LoVo (cell line): ENCODE measurements around the gene ZDHHC7.

ENCODE experiments used
- DNase-seq: peaks from one replicate; pipeline ENCODE4 v3.0.0-alpha.2; 2016; ENCODE audit warnings: low spot score

The ZDHHC7 gene

DNA sequence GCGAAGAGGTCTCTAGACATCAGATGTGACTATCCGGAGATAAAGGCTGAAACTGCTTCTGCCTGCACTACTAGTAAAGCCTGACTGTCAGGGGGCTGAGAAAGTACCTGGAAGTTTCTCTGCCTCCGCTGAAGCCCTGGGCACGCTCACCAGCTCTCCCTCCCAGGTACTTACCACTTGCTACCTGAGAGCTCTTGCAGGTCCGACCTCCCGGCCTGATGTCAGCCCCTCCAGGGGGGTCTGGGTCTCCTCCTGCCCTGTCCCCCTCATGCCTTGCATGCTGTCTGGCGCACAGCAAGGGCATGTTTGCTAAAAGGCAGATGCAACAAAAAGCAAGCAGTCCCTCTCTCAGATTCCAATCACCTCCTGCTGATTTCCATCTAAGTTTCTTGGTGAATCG lies 17.4 kb downstream of the ZDHHC7 start:
- DNase-seq: no peak

DNA sequence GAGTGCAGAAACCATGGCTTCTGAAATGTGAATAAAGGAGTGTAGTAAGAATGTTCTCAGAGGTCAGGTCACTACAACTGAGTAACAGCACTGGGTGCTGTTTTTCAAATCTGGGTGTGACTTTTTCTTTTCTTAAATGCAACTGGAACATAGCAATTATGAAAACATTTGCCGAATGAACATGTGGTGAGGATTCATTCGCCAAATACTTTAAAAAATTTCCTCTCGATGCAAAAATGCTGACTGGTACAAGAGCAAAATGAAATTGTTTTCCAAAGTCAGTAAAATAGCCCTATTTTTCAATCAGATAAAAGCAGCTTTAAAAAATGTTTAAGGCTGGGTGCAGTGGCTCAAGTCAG lies 18.6 kb downstream of the ZDHHC7 start:
- no peak for DNase-seq

DNA sequence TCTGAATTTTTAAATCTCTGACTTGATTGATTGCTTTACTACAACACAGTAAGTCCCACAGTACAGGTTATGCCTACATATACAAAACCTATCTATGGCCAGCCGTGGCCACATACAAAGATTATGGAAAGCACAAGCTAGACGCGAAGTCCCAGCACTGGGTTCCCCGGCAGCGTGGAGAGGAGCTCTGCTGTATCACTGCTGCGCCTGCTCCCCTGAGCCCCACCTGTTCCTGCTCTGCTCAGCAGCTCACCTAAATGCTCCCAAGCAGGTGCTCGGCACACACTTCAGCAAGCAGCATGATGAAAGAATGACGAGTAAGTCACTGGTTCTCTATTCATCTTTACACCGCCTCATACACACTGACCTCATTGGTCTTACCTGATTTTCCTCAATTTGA lies 20.6 kb downstream of the ZDHHC7 start:
- no peak for DNase-seq

DNA sequence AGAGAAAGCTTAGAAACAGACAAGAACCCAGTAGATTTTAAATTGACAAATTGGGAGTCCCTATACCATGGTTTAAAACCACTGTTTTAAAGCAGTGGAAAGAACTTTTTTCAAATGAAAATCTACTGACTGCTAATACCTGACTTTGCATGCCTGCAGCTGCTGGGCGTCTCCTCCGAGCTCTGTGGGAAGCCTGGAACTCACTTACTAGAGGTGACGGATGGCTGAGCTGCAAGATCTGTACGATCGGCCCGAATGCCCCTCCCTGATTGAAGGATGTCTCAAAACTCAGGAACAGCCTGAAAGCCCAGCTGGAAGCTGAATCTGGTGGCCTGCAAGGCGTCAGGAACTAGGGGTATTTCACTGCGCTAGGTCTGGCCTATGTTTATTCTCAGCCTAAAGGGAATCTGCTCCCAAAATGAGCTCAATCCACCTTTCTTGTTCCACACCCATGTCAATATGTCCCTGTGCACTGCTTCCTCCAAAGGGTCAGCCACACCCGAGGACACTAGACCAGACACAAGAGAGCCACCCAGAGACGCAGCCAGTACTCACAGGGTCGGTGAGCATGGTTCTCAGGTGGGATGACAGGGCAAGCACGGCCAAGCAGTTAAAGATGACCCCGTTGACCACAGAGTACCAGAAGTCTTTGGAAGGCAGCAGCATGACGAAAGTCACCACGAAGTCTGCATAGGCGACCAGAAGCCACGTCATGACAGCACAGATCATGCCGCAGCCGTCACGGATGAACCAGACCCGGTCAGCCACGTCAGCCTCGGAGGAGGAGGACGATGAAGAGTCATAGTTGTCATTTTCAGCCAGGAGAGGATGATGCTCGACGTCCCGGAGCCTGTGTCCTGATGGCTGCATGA lies 21.4 kb downstream of the ZDHHC7 start:
- DNase-seq: no peak

DNA sequence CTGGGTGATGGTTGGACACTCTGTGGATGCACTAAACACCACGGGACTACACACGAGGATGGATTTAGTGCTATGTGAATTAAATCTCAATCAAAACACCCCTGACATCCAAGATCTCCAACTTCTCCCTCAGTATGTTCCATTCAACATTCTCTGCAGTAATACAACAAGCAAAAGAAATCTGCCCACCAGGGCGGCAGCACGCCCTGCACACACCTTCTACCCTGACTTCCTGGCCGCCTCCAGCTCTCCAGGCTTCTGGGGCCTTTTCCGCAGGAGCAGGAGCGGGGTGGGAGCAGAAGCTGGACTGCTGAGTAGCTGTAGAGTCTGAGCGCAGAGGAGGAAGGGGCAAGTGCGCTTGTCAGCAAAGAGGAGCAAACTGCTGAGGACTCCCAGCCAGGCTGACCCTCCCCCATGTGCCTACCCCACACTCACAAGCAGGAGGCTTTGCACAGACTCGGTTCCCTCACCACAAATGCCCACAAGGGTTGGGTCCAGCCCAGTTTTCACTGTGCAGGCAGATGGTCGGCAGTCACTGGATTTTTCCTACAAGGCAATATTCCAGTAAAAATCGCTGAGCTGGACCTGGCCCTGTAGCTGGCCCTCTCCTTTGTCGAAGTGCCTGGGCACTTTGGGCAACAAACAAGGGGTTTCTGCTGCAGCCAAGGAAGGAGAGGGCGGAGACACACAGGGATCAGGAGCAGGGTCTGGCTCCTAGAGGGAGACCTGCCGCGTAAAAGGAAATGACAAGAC lies 22.8 kb downstream of the ZDHHC7 start:
- DNase-seq: no peak

DNA sequence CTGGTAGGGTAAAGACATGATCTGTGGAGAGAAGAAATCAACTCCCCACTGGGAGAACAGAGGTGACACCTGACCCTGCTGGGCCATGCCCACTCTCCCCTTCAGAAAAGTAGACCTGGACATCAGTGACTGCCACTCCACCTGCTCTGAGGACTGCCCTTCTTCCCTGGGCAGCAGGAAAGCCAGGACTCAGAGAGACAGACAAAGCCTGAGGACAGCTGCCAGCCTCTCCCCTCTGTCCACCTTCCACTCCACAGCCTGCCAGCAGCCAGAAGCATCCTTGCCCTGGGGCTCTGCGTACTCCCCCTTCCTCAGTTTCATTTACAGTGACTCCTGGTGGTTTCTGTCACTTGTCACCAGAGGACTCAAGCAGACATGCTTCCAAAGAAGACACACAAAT lies 24.5 kb downstream of the ZDHHC7 start:
- no peak for DNase-seq

DNA sequence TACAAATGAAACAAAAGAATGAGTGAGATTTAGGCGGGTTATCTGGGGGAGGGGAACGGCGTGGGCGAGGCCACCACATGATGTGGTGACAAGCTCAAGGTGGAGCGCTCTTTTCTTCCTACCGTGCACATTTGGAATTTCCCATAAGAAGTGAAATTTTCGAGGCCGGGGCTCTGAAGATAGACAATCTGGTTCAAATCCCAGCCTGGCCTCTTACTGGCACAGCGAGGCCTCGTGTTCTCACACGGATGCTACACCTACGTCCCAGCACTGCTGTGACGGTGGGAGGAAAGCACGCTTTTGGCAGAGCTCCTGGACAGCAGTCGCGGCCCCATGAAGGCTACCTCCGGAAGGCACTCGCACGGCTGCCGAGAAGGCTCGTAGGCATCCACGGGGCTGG lies 25.2 kb downstream of the ZDHHC7 start:
- DNase-seq: no peak

DNA sequence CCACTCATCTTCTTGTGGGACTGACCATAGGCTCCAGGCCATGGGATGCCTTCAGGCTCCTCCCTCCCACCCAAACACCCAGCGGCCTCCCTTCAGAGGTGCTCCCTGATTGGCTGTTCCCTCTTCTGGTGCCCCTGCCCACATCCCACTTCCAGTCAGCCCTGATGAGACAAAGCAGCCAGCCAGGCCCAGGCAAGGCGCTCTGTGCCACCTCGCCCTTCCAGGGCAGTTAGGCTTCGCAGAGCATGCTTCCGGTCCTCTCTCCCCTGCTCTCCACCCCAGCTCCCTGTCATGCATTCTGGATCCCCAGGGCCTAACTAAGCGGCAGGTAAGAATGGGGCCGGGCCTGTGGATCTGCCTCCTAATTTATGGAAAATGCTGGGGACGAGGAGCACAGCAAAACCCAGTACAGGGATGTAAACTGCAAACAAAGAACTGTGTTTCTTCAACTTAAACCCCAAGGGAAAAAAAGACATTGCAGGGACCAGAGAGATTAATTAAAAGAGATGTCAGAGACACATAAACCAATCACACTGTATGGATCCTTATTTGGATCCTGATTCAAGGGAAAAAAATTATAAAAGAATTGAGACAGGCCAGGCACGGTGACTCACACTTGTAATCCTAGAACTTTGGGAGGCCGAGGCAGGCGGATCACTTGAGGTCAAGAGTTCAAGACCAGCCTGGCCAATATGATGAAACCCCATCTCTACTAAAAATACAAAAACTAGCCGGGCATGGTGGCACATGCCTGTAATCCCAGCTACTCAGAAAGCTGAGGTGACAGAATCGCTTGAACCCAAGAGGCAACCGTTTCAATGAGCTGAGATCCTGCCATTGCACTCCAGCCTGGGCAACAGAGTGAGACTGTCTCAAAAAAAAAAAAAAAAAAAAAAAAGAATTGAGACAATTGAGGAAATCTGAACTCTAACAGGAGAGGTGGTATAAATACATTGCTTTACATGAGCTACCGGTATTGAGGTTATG lies 26.0 kb downstream of the ZDHHC7 start:
- no peak for DNase-seq

DNA sequence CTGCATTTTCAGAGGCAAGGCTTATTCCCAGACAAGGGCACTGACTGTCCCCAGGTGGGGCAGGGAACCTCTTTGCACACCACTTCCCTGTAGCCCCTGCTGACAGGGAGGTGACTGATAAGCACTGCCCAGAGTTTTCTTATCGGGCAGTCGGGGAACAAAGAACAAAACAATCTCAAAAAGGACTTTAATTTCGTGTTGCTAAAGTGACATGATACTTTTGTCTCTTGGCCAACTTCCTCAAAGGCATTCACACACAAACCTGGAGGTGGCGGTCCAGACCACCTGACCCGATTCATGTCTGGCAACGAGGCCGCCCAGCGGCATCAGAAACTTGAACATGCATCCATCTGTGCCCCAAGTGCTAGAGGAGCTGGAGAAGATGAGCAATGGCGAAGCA lies 28.9 kb downstream of the ZDHHC7 start:
- no peak for DNase-seq

DNA sequence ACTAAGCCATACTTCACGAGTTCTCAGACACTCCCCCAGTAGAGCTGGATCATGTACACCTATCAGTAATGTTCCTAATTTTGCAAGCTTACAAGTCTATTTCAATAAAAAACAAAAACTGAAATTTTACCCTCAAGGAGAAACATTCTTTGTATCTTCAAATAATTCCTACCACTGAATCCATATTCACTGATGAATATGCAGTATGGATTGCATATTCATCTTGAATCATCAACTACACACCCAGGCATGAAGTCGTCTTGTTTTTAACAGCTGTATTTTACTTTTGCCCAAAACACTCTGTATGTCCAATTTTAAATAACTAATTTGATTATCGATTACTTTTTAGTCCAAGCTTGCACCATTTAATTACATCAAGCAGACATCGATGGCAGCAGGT lies 31.8 kb downstream of the ZDHHC7 start:
- no peak for DNase-seq

DNA sequence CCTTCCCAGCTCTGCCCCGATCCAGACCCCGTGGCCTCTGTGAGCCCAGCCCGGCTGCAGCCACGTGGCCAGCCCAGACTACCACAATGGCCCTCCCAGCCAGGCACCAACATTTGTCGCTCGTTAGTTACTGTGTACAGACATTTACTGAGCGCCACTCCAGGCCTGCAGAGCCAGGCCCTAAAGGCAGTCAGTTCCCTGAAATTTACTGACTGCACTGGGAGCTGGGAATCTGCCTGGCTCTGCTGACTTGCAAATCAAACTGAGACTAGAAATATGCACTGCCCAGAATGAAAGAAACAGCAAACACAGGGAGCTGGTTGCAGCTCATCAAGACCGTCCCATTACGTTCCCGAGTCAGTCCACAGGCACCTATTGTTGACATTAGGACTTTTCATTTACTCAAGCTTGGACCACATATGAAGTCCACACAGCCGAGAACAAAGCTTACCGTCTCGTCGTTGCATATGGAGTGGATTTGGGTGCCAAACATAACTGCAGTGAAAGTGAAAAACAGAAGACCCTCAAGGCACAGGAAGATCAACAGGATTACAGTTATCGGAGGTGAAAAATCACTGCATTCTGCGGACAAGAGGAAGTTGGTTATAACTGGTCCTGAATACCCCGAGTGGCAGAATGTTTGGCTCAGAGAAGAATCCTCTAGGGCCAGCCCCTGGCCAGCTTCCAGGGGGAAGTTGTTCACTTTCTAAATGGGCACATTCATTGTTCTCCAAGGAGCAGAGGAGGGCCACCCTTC lies 34.5 kb downstream of the ZDHHC7 start:
- DNase-seq: no peak

DNA sequence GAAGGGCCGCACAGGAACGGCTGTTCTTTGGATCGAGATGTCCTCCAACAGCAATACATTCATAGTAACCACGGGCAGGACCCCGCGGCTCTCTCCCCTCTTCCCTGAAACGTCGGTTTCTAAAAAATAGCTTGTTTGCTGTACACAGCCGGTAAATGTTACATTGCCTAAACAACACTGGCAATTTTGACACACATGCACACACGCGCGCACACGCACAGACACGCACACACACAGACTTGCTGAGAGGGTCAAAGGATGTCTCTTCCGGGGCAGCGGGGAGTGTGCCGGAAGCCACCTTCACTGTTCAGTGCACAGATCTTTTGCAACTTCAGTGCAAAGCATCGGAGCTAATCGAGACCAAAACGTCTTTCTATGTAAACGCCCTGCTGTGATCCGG lies 35.8 kb downstream of the ZDHHC7 start:
- no peak for DNase-seq

DNA sequence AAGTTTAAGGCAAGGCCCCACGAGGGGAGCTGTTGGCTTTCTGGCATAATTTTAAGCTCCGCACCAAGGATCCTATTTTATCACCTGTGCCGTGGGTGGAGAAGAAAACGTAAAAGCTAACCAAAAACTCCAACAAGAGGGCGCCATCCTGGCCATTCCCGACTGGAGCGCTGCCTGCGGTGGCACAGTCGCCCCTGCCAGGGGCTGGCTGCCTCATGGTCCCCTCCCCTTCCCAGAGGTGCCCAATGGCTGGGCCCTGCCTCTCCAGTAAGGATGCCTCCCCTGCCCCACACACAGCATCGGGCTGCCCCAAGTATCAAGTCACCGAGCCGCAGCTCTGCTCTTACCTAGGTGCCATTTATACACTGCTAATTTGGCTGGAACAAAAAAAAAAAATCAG lies 36.3 kb downstream of the ZDHHC7 start:
- DNase-seq: no peak

DNA sequence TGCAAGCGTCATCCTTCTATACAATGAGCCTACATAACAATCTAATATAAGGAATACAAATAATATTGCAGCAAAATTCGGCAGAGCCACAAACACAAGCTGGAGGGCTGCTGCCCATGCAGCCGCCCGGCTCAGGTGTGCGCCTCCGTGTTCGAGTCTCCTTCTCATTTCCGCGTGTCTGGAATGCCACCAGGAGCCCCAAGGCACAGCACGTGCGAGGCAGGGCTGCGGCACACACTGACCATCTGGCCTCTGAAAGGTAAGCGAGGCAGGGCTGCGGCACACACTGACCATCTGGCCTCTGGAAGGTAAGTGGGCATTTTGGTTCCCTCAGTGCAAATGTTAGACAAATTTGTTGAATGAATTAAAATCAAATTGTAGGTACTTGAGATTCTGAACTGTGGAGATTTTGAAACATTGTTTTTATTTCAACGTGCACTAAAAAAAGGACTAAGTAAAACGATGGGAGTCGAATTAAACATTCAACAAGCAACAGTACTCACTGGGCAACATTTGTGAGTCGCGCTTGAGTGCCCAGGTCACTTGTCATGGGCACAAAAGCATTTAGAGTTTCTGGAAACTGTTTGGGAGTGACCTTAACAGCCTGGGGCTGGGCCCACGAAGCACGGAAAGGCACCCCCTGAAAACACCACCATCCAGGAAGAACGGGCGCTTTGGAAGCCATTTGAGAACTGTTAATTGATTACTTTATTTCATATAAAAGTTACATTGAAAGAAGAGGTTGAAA lies 37.4 kb downstream of the ZDHHC7 start:
- DNase-seq: no peak

DNA sequence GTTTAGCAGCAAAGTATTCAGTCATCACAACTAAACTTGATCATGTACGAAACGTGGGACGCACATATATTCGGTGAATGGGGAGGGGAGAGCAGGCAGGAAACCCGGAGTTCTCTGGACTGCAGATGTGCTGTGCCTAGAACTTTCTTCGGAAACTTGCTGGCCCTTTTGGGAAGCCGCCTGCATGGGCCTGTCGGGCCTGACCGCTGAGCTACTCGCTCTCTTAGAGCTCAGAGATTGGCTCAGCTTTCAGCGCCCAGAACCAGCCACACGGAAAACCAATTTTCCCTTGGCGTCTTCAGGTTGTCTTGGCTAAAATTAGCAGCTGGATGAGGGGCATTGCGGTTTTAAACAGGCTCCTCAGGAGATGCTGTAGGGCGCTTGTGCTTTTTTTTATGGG lies 38.1 kb downstream of the ZDHHC7 start:
- DNase-seq: no peak

DNA sequence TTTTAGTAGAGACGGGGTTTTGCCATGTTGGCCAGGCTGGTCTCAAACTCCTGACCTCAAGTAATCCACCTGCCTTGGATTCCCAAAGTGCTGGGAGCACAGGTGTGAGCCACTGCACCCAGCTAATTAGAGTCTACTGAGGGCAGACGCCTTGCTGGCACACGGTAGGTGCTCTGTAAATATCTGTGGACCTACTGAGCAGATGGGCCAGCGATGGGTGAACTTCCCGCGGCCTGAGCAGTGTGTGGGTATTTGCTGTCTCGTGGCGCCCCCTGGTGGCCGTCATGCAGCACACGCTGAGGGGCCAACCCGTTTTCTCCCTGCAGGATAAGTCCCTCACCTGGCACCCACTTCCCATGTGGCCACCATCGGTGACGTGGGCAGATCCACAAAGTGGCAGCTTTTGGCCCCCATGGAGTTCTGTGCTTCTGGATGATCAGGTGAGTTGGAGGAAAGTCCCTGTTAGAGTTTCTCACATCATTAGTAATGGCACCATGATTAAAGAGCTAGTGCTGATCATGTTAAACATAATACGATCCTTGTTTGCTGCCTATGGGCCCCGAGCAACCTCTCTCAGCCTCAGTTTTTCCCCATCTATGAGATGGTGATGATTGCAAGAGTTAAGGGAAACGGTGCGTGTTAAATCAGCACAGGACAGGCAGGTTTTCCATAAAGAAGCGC lies 40.7 kb downstream of the ZDHHC7 start:
- peak; percentile 72 for DNase-seq

DNA sequence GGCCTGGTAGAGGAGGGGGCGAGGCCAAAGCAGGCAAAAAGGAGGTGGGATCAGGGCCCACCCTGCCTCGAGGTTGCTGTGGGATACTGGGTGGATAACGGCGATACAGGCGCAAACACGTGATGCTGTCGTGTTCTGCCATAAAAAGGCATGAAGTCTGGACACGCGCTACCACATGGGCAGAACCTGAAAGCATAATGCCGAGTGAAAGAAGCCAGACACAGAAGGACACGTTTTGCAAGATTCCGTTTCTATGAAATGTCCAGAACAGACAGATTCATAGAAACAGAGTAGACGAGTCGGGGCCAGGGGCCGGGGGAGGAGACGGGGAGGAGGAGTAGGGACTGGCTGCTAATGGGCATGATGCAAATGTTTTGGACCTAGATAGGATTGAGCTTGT lies 43.5 kb downstream of the ZDHHC7 start:
- DNase-seq: no peak

DNA sequence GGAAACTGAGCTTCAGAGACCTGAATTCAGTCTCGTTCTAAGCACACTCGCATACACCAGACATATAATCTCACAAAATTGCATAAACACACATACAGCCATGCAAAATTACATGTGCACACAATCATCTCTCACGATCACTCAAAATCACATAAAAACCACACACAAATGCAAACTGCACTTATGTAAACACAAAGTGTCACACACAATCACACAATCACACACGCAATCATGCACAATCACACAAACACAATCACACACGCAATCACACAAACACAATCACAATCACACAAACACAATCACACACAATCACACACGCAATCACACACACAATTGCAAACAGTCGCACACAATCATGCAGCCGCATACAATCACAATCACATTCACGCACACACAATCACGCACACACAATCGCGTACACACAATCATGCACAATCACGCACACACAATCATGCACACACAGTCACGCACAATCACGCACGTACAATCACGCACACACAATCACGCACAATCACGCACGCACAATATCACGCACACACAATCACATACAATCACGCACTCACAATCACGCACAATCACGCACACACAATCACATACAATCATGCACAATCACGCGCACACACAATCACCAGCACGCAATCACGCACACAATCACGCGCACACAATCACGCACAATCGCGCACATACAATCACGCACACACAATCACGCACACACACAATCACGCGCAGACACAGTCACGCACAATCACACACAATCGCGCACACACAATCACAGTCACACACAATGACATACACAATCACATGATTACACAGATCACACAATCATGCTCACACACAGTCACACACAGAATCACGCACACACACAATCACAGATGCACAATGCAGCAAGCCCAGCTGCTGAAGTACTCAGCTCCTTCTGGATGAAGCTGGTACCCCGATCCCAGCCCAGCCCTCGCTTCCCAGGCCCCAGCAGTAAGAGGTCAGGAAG lies 45.6 kb downstream of the ZDHHC7 start:
- no peak for DNase-seq
